GM23248 (cell line): ENCODE results near the gene SGMS1.

Experiments
- EZH2 ChIP-seq: fragments of 200-600 bp; sonication (generic); IDR thresholded peaks from 2 replicates; pipeline ENCODE4 v1.6.1; 2018; ENCODE audit warnings: antibody characterized with exemption, mild to moderate bottlenecking; ENCODE audit not compliant: insufficient read depth, poor library complexity, severe bottlenecking
- EZH2phosphoT487 ChIP-seq: fragments of 200-600 bp; sonication (generic); IDR thresholded peaks from 2 replicates; pipeline ENCODE4 v1.6.1; 2018; ENCODE audit warnings: antibody characterized with exemption, moderate library complexity, mild to moderate bottlenecking, low read depth; ENCODE audit not compliant: insufficient read depth

GRCh38 chr10:50508315-50509051 is 115.3 kb downstream of the SGMS1 start:
- no peak for TF ChIP-seq EZH2
- TF ChIP-seq EZH2phosphoT487 = no peak
